ENCODE measurements around the gene CIDEA.

CIDEA gene

GRCh38 chr18:12324991-12325725, 71.0 kb downstream of the CIDEA start:
- no peak for DNase-seq

GRCh38 chr18:12325726-12326245, 71.6 kb downstream of the CIDEA start:
- DNase-seq: no peak

- DNase-seq: no peak
Measured at GRCh38 chr18:12326711-12327460, 72.7 kb downstream of the CIDEA start.
